IPS DF 4.7 (cell line): Measurements from ENCODE around the gene MAN2B2.

ENCODE experiments used
- DNase-seq: peaks from one replicate; pipeline ENCODE4 v3.0.0-alpha.2; 2013; ENCODE audit warnings: low spot score; ENCODE audit errors: extremely low read depth

MAN2B2 gene

DNA sequence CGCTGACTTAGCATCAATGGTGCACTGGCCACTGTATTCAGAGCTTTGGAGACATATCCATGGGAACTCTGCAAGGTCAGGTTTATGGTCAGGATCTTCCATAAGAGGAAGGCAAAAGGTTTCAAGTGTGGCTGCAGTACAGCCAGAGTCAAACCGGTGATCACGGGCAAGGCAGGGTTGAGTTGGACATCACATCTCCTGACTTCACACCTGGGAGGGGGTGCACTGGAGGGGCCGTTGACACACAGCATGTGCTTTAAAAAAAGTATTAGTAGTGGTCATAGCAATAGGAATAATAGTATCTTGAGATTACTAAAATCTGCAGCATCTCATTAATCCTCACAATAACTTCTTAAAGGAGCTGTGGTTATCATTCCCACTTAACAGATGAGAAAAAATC is 28.9 kb upstream of the MAN2B2 start:
- DNase-seq = no peak

DNA sequence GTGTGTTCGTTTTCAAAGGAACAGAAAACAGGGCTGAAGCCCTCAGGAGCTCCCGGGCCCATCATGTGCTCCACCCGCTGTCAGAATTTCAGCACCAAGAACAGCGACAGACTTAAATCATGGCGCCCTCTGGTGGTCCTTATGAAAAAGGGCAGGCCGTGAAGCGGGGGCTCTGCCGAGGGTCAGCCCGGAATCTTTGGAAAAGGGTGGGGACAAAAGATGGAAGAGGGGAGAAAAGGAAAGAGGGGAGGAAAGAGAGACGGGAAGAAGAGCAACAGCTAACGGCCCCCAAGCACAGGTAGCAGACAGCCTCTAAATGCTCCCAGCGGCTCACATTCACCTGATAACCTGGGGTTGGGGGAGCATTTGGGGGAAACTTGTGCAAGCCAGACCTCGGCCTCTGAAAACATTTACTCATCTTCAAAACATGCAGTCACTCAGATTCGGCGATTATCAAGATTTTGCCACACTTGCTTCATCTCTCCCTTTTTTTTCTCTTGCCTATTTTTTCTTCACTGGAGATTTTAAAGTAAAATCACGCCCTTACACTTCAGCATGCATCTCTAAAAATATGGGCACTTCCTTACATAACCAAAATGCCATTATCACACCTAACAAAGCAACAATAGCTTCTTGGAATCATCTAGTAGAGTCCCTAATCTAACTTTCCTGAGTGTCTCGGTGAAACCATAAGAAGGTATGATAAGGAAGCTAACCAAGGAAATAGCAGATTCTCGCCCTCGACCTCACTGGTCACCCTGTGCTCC is 28.1 kb upstream of the MAN2B2 start:
- no peak for DNase-seq

DNA sequence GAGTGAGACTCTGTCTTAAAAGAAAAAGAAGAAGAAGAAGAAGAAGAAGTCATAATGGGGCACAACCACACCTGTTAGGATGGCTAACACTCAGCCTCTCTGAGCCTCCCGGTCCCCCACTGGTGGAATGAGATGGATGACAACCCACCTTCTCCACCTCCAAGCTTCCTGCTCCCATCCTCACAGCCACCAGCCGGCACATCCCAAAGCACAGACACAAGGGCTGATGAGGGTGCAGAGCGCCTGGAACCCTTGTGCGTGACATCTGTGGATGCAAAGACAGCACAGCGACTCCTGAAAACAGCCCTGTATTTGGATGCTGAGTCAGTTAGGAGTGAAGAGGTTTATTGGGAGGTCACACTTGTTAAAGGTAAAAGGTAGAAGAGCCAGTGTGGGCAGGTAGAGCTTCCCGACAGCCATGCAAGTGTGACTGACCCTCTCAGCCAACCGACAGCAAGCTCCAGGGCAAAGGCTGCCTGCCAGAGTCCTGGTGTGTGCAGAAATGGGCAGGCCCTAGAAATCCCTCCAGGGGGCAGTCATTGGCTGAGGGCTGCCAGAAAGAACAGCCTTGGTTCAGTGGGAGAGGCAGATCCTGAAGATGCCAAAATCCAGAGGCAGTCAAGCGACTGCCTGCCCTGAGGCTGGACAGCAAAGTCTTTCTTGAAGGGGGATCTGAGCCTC is 26.6 kb upstream of the MAN2B2 start:
- no peak for DNase-seq

DNA sequence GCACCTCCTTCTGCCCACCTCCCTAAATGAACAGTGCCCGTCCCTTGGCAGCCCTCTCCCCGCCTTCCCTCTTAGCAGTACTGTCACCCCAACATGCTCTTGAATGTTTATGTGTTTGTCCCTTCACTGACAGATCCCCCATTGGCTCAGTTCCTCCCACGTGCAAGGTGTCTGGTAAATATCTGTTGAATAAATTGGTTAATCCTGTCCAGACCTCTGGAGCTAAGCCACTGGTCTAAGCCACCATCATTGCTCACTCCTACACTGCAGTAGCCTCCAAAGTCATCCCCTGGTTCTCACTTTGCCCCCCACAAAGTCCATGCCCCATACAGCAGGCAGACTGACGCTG is 26.1 kb upstream of the MAN2B2 start:
- no peak for DNase-seq

DNA sequence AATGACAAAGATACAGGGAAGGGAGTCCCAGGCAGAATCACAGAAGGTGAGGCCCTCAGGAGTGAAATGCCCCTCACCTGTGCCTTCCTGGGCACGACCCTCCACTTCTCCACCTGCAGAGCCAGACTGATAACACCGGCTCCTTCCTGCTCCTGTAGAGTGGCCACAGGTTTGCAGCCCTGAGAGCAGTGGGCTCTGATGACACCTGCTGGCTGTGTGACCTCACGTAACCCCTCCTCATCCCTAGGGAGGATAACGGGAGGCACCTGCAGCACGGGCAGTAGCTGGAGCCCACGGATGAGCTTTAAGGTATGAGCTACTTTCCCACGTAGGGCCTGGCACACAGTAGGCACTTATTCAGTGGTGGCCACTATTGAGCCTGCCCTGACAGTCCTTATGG is 25.5 kb upstream of the MAN2B2 start:
- DNase-seq = no peak

DNA sequence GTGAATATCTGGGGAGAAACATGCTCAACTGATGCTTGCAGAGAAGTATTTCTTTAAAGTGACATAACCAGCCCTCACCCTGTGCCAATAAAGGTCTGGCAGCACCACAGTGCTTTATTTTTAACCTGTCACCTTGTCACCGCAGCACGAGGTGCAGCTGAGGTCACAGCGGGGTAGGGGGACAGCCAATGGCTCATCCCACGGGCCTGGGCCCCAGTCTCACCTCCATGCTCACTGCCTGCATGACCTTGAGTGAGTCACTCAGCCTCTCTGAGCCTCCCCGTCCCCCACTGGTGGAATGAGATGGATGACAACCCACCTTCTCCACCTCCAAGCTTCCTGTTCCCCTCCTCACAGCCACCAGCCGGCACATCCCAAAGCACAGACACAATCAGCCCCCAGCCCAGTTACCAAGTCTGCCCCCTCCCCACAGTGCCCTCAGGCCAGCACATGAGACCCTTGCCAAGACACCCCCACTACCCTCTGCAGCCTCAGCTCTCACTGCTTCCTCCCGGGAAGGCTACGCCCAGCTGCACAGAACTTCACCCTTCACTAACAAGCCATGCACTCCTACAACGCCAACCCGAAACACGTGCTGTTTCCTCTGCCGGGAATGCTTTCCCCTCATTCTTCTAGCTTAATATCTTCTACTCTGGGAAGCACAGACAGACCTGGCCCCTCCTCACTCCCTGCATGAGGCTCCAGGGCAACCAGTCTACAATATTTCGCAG is 24.9 kb upstream of the MAN2B2 start:
- DNase-seq = no peak

DNA sequence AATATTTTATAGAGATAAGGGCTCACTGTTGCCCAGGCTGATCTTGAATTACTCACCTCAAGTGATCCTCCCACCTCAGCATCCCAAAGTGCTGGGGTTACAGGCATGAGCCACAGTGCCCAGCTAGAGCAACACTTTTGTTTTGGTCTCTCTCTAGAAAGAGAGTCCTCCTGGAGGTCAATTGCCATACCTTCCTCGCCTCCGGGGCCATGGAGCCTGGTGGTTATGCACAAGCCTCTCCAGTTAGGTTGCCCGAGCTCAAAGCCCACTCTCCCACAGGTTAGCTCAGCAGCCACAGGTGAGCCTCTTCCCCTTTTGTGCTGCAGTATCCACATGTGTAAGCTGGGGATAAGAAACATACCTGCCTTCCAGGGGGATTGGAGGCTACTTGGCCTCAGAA is 24.2 kb upstream of the MAN2B2 start:
- DNase-seq = no peak

DNA sequence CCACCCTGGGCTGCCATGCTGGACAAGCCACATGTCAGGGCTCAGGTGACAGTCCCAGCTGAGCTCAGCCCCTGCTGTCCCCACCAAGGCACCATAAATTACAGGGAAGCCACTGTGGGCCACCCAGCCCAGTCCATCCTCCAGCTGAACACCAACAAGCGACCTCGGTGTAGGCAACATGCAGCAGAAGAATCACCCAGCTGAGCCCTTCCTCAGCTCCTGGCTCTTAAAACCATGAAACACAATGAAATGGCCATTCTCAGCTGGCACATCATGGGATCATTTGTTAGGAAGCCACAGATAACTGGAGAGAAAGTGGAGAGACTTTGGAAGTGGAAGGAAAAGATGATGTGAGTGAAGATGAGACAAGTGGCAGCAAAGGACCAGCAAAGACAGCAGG is 23.3 kb upstream of the MAN2B2 start:
- no peak for DNase-seq

DNA sequence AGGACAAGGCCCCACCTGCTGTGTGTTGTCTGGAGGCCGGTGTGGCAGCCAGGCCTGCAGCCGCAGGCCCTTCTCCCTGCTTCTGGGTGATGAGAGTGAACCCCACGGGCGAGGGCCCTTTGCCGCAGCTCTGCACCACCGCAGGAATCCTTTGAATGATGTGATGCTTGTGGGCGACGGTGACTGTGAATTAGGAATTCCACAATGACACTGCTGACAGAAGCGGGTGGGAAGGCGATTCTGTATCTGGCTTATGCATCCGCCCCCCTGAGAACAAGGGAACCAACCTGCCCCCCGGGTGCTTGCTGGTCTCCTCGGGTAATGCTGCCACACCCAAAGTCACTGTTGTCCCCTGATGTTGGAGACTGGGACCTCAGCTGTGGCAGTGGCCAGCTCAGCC is 19.5 kb upstream of the MAN2B2 start:
- DNase-seq = no peak

DNA sequence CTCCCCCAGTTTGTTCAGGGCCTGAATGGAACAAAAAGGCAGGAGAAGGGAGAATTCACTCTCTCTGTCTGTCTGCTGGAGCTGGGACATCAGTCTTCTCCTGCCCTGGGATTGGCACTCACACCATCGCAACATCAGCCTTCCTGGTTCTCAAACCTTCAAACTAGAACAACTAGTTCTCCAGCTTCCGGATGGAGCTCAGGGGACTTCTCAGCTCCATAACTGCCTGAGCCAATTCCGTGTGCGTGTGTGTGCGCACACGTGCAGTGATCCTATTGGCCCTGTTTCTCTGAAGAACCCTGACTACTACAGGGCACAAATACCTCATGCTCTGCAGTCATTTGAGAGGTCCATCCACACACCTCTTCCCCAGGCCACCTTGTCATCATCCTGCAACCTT is 18.7 kb upstream of the MAN2B2 start:
- DNase-seq = no peak

DNA sequence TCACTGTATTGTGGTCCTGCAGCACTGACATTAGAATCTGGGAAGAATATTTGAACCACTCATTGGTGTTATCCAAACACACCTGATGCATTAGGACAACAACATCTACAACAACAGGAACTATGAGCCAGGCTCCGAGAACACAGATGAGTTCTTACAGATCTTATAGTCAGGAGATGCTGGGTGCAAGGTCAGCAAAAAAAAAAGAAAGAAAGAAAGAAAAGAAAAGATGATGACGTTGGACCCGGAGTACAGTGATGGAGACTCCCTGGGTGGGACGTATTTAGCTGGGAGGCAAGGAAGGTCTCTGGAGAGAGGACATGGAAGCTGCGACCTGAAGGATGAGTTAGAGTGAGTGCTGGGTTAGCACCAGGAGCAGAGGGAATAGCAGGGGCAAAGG is 17.8 kb upstream of the MAN2B2 start:
- DNase-seq = no peak

DNA sequence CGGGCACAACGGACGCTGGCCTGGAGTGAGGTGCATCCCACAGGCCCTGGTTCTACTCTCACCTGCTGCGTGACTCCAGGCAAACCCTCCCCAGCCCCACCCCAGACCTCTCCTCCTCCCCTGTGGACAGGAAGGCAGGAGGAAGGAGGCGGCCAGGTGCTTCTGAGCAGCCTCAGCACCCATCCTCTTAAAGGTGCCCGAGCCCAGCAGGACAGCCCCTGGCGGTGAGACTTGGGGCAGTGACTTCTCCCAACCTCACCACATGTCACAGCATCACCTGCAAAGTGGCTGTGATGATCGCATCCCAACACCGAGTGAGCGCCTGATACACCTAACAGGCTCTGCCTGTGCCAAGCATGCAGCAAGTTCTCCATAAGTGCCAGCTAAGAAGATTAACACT is 17.1 kb upstream of the MAN2B2 start:
- no peak for DNase-seq

DNA sequence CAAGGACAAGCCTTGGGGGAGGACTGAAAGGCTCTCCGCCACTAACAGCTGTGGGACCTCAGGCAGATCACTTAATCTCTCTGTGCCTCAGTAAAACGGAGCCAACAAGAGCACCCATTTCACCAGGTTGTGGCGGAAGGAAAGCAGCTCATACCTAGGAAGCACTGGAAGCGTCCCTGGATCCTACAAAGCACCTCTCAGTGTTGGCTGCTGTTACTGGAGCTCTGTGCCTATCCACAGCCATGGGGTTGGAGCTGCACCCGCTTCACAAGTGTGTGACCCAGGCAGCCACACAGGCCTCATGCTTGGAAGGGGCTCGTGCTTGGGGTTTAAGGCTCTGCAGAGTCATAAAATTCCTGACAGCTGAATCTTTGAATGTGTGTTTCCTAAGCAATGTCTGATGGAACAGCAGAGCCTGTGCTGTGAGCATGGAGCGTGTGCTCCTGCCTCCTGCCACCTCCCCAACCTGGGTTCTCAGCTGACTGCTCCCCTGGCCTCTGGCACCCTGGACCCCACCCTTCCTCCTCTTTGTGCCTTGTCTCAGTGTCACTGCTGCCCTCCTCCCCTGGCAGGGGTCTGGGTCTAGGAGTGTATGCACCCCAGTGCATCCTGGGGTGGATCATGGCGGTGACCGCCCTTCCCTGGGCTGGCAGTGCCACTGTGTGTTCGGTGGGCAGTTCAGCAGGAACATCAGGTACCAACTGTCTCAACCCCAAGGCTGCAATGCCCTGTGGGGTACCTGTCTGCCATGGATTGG is 14.4 kb upstream of the MAN2B2 start:
- DNase-seq = no peak

DNA sequence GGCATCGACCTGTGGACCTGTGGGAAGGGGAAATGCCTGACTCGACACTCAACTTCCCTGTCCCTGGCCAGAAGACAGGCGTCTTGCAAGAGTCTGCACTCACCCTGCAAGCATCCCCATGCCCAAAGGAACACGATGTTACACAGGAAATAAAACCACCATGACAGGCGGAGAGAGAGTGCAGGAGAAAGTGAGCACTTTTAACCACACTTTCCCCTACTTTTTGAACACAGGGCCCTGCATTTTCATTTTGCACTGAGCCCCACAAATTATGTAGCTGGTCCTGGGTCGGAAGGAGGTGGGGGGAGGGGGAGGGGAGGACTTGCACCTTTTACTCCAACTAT is 13.8 kb upstream of the MAN2B2 start:
- no peak for DNase-seq

DNA sequence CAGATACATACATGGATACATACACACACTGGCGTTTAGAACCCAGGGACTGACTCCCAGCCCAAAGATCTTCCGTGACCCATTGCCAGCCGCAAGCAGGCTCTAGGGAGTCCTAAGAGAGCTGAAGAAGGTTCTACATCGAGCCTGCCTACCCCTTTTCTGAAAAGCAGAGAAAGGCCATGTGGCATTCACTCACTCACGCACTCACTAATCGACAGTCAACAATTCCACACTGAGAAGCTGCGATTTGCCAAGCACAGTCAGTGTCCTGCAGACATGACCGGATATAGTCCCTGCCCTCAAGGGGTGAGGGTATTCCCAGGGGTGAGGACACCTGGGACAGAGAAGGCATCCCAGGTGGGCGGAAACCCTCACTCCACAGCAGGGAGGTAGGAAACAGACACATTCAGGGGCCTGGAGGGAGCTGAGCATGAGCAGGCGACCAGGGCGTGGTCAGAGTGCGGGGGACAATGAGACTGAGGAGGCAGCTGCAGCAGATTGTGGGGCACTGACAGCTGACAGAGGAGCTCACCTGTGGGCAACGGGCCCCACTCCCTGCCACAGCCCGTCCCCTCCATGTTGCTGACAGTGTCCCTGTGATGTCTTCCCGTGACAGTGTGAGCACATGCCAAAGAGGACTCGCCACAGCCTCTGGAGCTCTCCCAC is 13.2 kb upstream of the MAN2B2 start:
- DNase-seq = no peak

DNA sequence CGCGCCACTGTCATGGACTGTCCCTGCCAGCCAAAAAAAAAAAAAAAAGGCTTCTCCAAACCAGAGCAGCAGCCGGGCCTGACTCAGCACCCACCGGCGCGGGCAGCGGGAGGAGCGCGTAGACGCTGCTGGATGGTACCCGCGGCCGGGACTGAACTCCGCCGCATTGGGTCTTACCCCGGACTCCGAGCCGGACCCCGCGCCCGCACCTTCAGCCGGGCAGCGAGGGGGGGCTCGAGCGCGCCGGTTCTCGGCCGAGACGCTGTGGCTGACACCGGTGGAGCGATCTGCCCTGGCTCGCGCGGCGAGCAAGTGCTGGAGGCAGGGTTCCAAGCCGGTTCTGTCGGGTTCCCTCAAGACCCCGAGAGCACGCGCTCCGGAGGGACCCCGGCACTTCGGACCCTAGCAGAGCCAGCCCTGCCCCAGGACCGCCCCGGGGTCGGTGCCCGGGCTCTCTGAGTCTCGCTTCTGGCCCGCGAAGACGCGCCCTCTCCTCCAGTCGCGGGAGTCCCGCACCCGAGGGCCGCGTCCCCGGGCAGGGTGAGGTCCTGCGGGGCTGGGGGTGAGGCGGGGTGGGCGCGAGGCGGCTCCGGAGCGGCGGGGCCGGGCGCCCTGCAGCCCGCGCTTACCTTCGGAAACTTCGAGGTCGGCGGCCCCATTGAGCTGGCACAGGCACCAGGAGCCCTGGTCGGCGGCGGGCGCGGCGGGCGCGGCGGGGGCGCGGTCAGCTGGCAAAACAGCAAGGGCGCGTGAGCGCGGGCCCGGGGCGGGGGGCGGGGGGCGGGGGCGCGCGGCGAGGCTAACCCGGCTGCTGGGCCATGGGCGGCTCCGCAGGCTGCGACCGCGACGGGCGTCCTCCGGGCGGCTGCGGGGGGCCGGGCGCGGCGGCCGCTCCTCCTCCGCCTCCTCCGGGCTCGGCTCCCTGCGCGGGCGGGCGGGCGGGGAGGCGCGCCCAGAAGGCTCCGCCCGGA is 11.8 kb upstream of the MAN2B2 start:
- DNase-seq = no peak

DNA sequence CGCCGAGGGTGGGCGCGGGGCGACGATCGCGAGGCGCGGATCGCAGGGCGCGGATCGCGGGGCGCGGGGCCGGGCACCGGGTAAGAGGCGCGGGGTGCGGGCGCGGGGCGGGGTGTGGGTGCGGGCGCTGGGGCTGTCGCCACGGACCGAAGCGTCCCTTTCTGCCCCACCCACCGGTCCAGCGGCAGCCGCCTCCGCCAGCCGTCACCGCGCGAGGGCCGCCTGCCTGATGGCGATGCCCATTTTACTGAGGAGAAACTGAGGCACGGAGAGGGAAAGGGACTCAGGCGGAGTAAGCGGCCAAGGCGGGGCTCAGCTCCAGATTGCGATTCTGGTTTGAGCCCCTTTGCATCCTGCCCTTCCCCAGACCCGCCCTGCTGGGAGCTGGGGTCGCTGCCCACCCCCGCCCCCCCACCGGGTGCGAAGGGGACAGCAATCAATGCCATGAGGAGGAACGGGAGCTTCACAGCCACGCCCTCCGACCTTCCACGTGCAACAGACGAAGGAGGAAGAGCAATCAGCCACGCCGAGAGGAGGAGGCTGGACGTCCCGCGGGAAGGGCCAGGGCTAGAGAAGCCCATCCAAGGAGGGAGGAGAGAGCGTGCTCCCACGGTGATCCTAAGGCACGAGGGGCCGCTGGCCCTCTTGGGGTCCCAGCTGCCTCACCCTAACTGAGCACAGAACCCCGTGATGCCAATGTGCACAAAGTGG is 10.9 kb upstream of the MAN2B2 start:
- DNase-seq = no peak

DNA sequence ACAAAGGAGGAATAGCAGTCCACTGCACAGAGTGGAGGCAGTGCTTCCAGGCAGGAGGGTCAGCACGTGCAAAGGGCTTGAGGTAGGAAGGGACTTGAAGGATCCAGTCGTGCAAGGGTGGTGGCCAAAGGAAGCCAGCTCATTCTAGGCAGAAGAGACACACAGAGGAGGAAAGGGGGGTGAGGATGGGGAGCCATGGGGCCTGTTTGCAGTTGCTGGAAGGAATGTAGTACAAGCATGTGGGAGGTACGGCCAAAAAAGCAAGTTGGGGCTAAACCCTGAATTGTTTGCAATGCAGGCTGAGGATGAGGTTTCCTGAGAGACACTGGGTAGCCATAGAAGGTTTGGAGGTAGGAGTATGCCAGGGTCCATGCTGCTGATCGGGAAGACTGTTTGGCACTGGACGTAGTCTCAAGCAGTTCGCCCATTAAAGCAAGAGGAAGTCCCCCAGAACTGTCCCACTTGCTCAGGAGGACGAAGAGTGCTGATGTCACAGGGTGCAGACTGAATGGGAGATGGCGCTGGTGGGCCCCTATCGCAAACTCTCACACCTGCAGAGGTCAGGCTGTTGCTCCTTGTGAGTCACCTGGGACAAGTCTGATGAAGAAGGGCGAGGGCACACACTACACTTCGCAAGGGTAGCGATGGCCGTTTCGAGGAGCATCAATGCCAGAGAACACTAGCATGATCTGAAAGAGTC is 9.1 kb upstream of the MAN2B2 start:
- DNase-seq = no peak
